ENCODE measurements around the gene RHBG.

The RHBG gene

GRCh38 chr1:156410740-156411139, 41.7 kb downstream of the RHBG start:
- no peak for TF ChIP-seq TCF4 (CRISPR knock-in tag; IDR thresholded peaks at IDR 0.05; ENCODE audit: borderline replicate concordance)
- ATAC-seq = no peak

GRCh38 chr1:156412653-156413321, 43.8 kb downstream of the RHBG start:
- ATAC-seq = no peak
- TF ChIP-seq ARNTL (CRISPR knock-in tag; IDR thresholded peaks at IDR 0.05; ENCODE audit: borderline replicate concordance, low read depth) (no peak), PPARA (CRISPR knock-in tag; IDR thresholded peaks at IDR 0.05; ENCODE audit: borderline replicate concordance) (no peak), CSDC2 (CRISPR knock-in tag; IDR thresholded peaks at IDR 0.05) (no peak), GLIS3 (CRISPR knock-in tag; IDR thresholded peaks at IDR 0.05) (no peak), TCF4 (CRISPR knock-in tag; IDR thresholded peaks at IDR 0.05; ENCODE audit: borderline replicate concordance) (no peak), ZNF8 (CRISPR knock-in tag; IDR thresholded peaks at IDR 0.05) (no peak), SNAI2 (CRISPR knock-in tag; IDR thresholded peaks at IDR 0.05) (no peak), ESRRG (CRISPR knock-in tag; IDR thresholded peaks at IDR 0.05) (no peak), ZNF70 (CRISPR knock-in tag; IDR thresholded peaks at IDR 0.05) (no peak)

- TF ChIP-seq ZC3H10 (CRISPR knock-in tag; IDR thresholded peaks at IDR 0.05) = no peak
- TF ChIP-seq TCF4 (CRISPR knock-in tag; IDR thresholded peaks at IDR 0.05; ENCODE audit: borderline replicate concordance) = no peak
- TF ChIP-seq ZFP30 (CRISPR knock-in tag; IDR thresholded peaks at IDR 0.05) = no peak
- TF ChIP-seq ISL1 (CRISPR knock-in tag; IDR thresholded peaks at IDR 0.05) = no peak
- TF ChIP-seq RARB (CRISPR knock-in tag; IDR thresholded peaks at IDR 0.05) = no peak
- no peak for TF ChIP-seq TOX (CRISPR knock-in tag; IDR thresholded peaks at IDR 0.05; ENCODE audit: borderline replicate concordance)
- no peak for TF ChIP-seq ESRRG (CRISPR knock-in tag; IDR thresholded peaks at IDR 0.05)
- no peak for TF ChIP-seq CSRNP3 (CRISPR knock-in tag; IDR thresholded peaks at IDR 0.05)
- no peak for TF ChIP-seq PATZ1 (CRISPR knock-in tag; IDR thresholded peaks at IDR 0.05; ENCODE audit: borderline replicate concordance)
- TF ChIP-seq ARNTL (CRISPR knock-in tag; IDR thresholded peaks at IDR 0.05; ENCODE audit: borderline replicate concordance, low read depth) = no peak
- no peak for TF ChIP-seq TSHZ2 (CRISPR knock-in tag; IDR thresholded peaks at IDR 0.05)
- TF ChIP-seq GLIS3 (CRISPR knock-in tag; IDR thresholded peaks at IDR 0.05) = no peak
- no peak for ATAC-seq
Observed at GRCh38 chr1:156413391-156414246, 44.6 kb downstream of the RHBG start.

GRCh38 chr1:156414461-156415064, 45.6 kb downstream of the RHBG start:
- no peak for ATAC-seq
- TF ChIP-seq ZFP3 (CRISPR knock-in tag; IDR thresholded peaks at IDR 0.05) = no peak
- TF ChIP-seq ZFP30 (CRISPR knock-in tag; IDR thresholded peaks at IDR 0.05) = no peak
- TF ChIP-seq PATZ1 (CRISPR knock-in tag; IDR thresholded peaks at IDR 0.05; ENCODE audit: borderline replicate concordance) = no peak
- TF ChIP-seq CREB5 (CRISPR knock-in tag; IDR thresholded peaks at IDR 0.05; ENCODE audit: low read depth) = no peak
- TF ChIP-seq TSHZ2 (CRISPR knock-in tag; IDR thresholded peaks at IDR 0.05) = no peak
- TF ChIP-seq OSR1 (CRISPR knock-in tag; IDR thresholded peaks at IDR 0.05) = no peak
- TF ChIP-seq BACH2 (CRISPR knock-in tag; IDR thresholded peaks at IDR 0.05; ENCODE audit: borderline replicate concordance) = no peak
- TF ChIP-seq GLIS3 (CRISPR knock-in tag; IDR thresholded peaks at IDR 0.05) = no peak

Data from SK-N-SH treated with all-trans-retinoic acid at 6 μM for 48 hours (cell line).